ENCODE measurements around the gene GALNT17.

GALNT17 gene

GRCh38 chr7:71504697-71505441, 372.9 kb downstream of the GALNT17 start:
- H3K4me2 ChIP-seq (ENCODE audit: low read depth, low read length) = no peak overlapping the region
- no peak for TF ChIP-seq EZH2phosphoT487 (IDR thresholded peaks at IDR 0.05; ENCODE audit: low read length)
- H3K27me3 ChIP-seq (replicated peaks; ENCODE audit: insufficient read depth, low read length) = no peaks in the 10 kb centered on the region
- H3K9me3 ChIP-seq (replicated peaks; ENCODE audit: insufficient read depth, low read length) = no peaks in the 10 kb centered on the region
- H3K27ac ChIP-seq (ENCODE audit: low read length) = no peak overlapping the region
- no peaks in the 10 kb centered on the region for H4K20me1 ChIP-seq (ENCODE audit: insufficient read depth, low read length)
- H3K4me1 ChIP-seq (ENCODE audit: low read length) = no peaks in the 10 kb centered on the region
- no peaks in the 10 kb centered on the region for H3K36me3 ChIP-seq (replicated peaks; ENCODE audit: insufficient read depth, low read length)
- H3F3A ChIP-seq (ENCODE audit: insufficient read depth, low read length) = no peaks in the 10 kb centered on the region
- DNase-seq = no peak
- H3K9me2 ChIP-seq (replicated peaks; ENCODE audit: insufficient read depth, low read length) = no peaks in the 10 kb centered on the region
- no peak overlapping the region for H3K4me3 ChIP-seq (ENCODE audit: low read length)
- no peak overlapping the region for H2AFZ ChIP-seq (ENCODE audit: low read length)
- no peak overlapping the region for H3K9ac ChIP-seq (ENCODE audit: low read length)
- no peaks in the 10 kb centered on the region for H3K79me2 ChIP-seq (ENCODE audit: low read length)

GRCh38 chr7:71506822-71507221, 374.9 kb downstream of the GALNT17 start:
- Histone ChIP-seq H2AFZ (ENCODE audit: low read length) (no peak overlapping the region), H3K4me3 (ENCODE audit: low read length) (no peak overlapping the region), H3K27me3 (replicated peaks; ENCODE audit: insufficient read depth, low read length) (no peaks in the 10 kb centered on the region), H3K4me1 (ENCODE audit: low read length) (no peaks in the 10 kb centered on the region), H3K79me2 (ENCODE audit: low read length) (no peaks in the 10 kb centered on the region), H3K36me3 (replicated peaks; ENCODE audit: insufficient read depth, low read length) (no peaks in the 10 kb centered on the region), H3K9ac (ENCODE audit: low read length) (no peak overlapping the region), H3K27ac (ENCODE audit: low read length) (no peak overlapping the region), H3K9me2 (replicated peaks; ENCODE audit: insufficient read depth, low read length) (no peaks in the 10 kb centered on the region), H3K4me2 (ENCODE audit: low read depth, low read length) (no peak overlapping the region), H3K9me3 (replicated peaks; ENCODE audit: insufficient read depth, low read length) (no peaks in the 10 kb centered on the region), H3F3A (ENCODE audit: insufficient read depth, low read length) (no peaks in the 10 kb centered on the region), H4K20me1 (ENCODE audit: insufficient read depth, low read length) (no peaks in the 10 kb centered on the region)
- no peak for DNase-seq
- TF ChIP-seq EZH2phosphoT487 (IDR thresholded peaks at IDR 0.05; ENCODE audit: low read length) (no peak), EZH2 (optimal IDR thresholded peaks at IDR 0.05; ENCODE audit: low read depth, low read length) (no peak), CTCF (IDR thresholded peaks at IDR 0.05; ENCODE audit: low read length) (no peak)

- no peaks in the 10 kb centered on the region for H3K9me3 ChIP-seq (replicated peaks; ENCODE audit: insufficient read depth, low read length)
- no peaks in the 10 kb centered on the region for H3K36me3 ChIP-seq (replicated peaks; ENCODE audit: insufficient read depth, low read length)
- H3F3A ChIP-seq (ENCODE audit: insufficient read depth, low read length) = no peaks in the 10 kb centered on the region
- no peak overlapping the region for H3K27ac ChIP-seq (ENCODE audit: low read length)
- TF ChIP-seq CTCF (IDR thresholded peaks at IDR 0.05; ENCODE audit: low read length) (no peak), EZH2phosphoT487 (IDR thresholded peaks at IDR 0.05; ENCODE audit: low read length) (no peak), EZH2 (optimal IDR thresholded peaks at IDR 0.05; ENCODE audit: low read depth, low read length) (no peak)
- H3K79me2 ChIP-seq (ENCODE audit: low read length) = no peaks in the 10 kb centered on the region
- H3K4me2 ChIP-seq (ENCODE audit: low read depth, low read length) = no peak overlapping the region
- no peak overlapping the region for H2AFZ ChIP-seq (ENCODE audit: low read length)
- no peak overlapping the region for H3K4me3 ChIP-seq (ENCODE audit: low read length)
- H3K9me2 ChIP-seq (replicated peaks; ENCODE audit: insufficient read depth, low read length) = no peaks in the 10 kb centered on the region
- no peaks in the 10 kb centered on the region for H3K4me1 ChIP-seq (ENCODE audit: low read length)
- no peaks in the 10 kb centered on the region for H3K27me3 ChIP-seq (replicated peaks; ENCODE audit: insufficient read depth, low read length)
- no peaks in the 10 kb centered on the region for H4K20me1 ChIP-seq (ENCODE audit: insufficient read depth, low read length)
- H3K9ac ChIP-seq (ENCODE audit: low read length) = no peak overlapping the region
- no peak for DNase-seq
These were observed 376.0 kb downstream of the GALNT17 start for GRCh38 chr7:71507680-71508602.
